Measurements from ENCODE around the gene UBE2U. TPM values are rescaled to one million over a fixed set of nuclear protein-coding genes. Genes with fewer than 3 reads are reported as not detected.

Gene UBE2U
- total and polyA plus RNA-seq, 2 of the 4 experiments (the other 2 are of a cell fraction), result not detected

DNA sequence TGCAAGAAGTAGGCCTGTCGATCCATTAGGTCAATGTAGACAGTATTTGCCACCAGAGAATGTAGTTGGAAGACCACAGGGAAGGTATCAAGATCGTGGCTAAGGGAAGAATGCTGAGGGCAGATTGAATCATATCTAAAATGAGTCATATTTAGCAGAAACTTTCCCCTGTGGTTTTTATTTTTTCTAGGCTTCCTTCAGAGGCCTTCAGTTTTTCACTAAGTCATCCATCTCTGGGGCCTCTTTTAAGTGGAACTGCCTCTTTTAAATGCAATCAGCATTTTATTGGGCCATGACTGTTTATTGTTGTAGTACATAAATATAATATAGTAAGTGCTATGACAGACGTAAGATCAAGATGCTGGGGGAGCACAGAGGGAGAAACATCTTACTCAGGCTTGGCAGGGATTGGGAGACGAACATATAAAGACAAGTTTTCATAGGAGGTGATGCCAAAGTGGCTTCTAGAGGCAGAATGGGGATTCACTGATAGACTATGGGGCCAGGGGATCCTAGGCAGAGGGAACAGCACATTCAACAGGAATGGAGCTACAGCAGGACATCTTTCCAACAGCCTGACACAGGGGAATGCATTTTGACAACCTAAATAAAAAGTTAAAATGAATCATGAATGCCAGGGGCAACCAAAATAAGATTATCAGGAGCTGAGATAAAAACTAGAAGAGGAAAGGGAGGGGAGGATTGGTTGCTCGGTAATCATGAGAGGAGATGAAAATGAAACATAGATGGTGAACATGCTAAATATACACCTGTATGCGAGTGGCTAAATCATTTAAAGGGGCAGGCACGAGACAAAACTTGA is 20.1 kb downstream of the UBE2U start:
- H3K36me3 ChIP-seq (ENCODE audit: control insufficient read depth, insufficient read depth, low read length), result no peaks in the 10 kb centered on the region
- no peak overlapping the region for H3K56ac ChIP-seq (ENCODE audit: extremely low read depth, insufficient read depth, low read length)
- H2BK5ac ChIP-seq (ENCODE audit: low read depth, low read length, poor library complexity, severe bottlenecking), result peak overlapping the region; percentile 88
- peak overlapping the region; percentile 68 for H2BK20ac ChIP-seq (ENCODE audit: low read depth, low read length)
- 0% methylated on average over 2 of the region's 7 CpGs; no CpG with 5 or more reads in 1 of the 2 experiments for WGBS, 2 experiments (ENCODE audit: extremely low coverage in 2 of 2, insufficient read length in 1 of 2)
- POLR2A ChIA-PET (ENCODE audit: unreplicated experiment), result no interaction called here
- 0 out of 2 replicates have a peak overlapping the region, but pooled peaks have one; percentile 10 for H3K14ac ChIP-seq (replicated peaks; ENCODE audit: low read depth, low read length)
- no peak overlapping the region for H3K9ac ChIP-seq (ENCODE audit: low read depth, low read length)
- H4K91ac ChIP-seq (ENCODE audit: insufficient read depth, low read depth, low read length), result peak overlapping the region; percentile 27; the same call in 1 of the 2 replicates
- ATAC-seq (ENCODE audit: low read depth) (peak; percentile 88), DNase-seq (peak; percentile 95)
- H2AFZ ChIP-seq (replicated peaks; ENCODE audit: low read length, poor library complexity), result no peak overlapping the region
- CTCF ChIA-PET, result no interaction called here
- H2AK9ac ChIP-seq (replicated peaks; ENCODE audit: low read depth, low read length, poor library complexity), result no peak overlapping the region
- intact Hi-C loops (cut with micrococcal nuclease) (no loop called here), dilution Hi-C loops (cut with HindIII; ENCODE audit: low sequenced_read_pairs, unreplicated experiment) (no loop called here), in situ Hi-C loops (cut with MboI; ENCODE audit: low sequenced_read_pairs) (no loop called here)
- no TSS peak for BruUV-seq (replicated peaks)
- peak overlapping the region; percentile 51 for H3K4ac ChIP-seq (ENCODE audit: low read depth, low read length)
- peak overlapping the region; percentile 82; the same call in 1 of the 2 replicates for H3K27ac ChIP-seq (ENCODE audit: insufficient read depth, low read length)
- H2BK15ac ChIP-seq (ENCODE audit: low read depth, low read length), result peak overlapping the region; percentile 10; the same call in 1 of the 3 replicates
- H3K9me1 ChIP-seq (ENCODE audit: insufficient read depth, low read length), result no peaks in the 10 kb centered on the region; the same call in 1 of the 2 replicates
- no peak overlapping the region for H4K5ac ChIP-seq (ENCODE audit: low read depth, low read length)
- no peaks in the 10 kb centered on the region for H3K27me3 ChIP-seq (ENCODE audit: control insufficient read depth, insufficient read depth, low read length)
- H3K23ac ChIP-seq (ENCODE audit: low read depth, low read length), result no peak overlapping the region
- no peaks in the 10 kb centered on the region for H3K9me3 ChIP-seq (ENCODE audit: control insufficient read depth, insufficient read depth, low read length)
- TF ChIP-seq, protein P1, sequence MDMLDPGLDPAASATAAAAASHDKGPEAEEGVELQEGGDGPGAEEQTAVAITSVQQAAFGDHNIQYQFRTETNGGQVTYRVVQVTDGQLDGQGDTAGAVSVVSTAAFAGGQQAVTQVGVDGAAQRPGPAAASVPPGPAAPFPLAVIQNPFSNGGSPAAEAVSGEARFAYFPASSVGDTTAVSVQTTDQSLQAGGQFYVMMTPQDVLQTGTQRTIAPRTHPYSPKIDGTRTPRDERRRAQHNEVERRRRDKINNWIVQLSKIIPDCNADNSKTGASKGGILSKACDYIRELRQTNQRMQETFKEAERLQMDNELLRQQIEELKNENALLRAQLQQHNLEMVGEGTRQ (IDR thresholded peaks at IDR 0.05; ENCODE audit: low read depth, low read length), result no peak
- TF ChIP-seq CEBPB (IDR thresholded peaks at IDR 0.05; ENCODE audit: low read depth, low read length) (peak; percentile 29; the same call in 1 of the 2 replicates), CHD1 (IDR thresholded peaks at IDR 0.05; ENCODE audit: low read depth, low read length) (no peak), FOS (IDR thresholded peaks at IDR 0.05; ENCODE audit: low read depth, low read length) (peak; percentile 92), MAFK (IDR thresholded peaks at IDR 0.05; ENCODE audit: low read depth, low read length) (peak; percentile 70), NFE2L2 (IDR thresholded peaks at IDR 0.05; ENCODE audit: low read depth, low read length) (peak; percentile 60), BHLHE40 (IDR thresholded peaks at IDR 0.05; ENCODE audit: low read depth, low read length) (peak; percentile 42; the same call in 1 of the 2 replicates)
- TF ChIP-seq, protein P2, sequence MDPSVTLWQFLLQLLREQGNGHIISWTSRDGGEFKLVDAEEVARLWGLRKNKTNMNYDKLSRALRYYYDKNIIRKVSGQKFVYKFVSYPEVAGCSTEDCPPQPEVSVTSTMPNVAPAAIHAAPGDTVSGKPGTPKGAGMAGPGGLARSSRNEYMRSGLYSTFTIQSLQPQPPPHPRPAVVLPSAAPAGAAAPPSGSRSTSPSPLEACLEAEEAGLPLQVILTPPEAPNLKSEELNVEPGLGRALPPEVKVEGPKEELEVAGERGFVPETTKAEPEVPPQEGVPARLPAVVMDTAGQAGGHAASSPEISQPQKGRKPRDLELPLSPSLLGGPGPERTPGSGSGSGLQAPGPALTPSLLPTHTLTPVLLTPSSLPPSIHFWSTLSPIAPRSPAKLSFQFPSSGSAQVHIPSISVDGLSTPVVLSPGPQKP (IDR thresholded peaks at IDR 0.05; ENCODE audit: borderline replicate concordance, low read depth, low read length), result no peak
- TF ChIP-seq, protein P3, sequence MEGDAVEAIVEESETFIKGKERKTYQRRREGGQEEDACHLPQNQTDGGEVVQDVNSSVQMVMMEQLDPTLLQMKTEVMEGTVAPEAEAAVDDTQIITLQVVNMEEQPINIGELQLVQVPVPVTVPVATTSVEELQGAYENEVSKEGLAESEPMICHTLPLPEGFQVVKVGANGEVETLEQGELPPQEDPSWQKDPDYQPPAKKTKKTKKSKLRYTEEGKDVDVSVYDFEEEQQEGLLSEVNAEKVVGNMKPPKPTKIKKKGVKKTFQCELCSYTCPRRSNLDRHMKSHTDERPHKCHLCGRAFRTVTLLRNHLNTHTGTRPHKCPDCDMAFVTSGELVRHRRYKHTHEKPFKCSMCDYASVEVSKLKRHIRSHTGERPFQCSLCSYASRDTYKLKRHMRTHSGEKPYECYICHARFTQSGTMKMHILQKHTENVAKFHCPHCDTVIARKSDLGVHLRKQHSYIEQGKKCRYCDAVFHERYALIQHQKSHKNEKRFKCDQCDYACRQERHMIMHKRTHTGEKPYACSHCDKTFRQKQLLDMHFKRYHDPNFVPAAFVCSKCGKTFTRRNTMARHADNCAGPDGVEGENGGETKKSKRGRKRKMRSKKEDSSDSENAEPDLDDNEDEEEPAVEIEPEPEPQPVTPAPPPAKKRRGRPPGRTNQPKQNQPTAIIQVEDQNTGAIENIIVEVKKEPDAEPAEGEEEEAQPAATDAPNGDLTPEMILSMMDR (conservative IDR thresholded peaks at IDR 0.05; ENCODE audit: low read depth, low read length), result no peak
- no peak overlapping the region for H3K4me3 ChIP-seq (ENCODE audit: insufficient read depth, low read depth, low read length)
- H3K79me1 ChIP-seq (ENCODE audit: low read depth in 1 of 2, low read length in 2 of 2), result no peaks in the 10 kb centered on the region
- peaks cover 7% of the 10 kb centered on the region for H3K4me1 ChIP-seq (ENCODE audit: control insufficient read depth, insufficient read depth, low read length)
- H4K8ac ChIP-seq (ENCODE audit: low read depth in 2 of 2, low read length in 2 of 2), result peak overlapping the region in 1 of 2 experiments; percentile 60; a peak in 2 of 4 replicates
- peak overlapping the region; percentile 59; the same call in 1 of the 2 replicates for H3K4me2 ChIP-seq (ENCODE audit: low read depth, low read length)
- H3K18ac ChIP-seq (ENCODE audit: low read depth, low read length), result peak overlapping the region; percentile 66
- H4K20me1 ChIP-seq (ENCODE audit: insufficient read depth, low read length), result no peaks in the 10 kb centered on the region
- H2AK5ac ChIP-seq (ENCODE audit: low read depth, low read length), result no peak overlapping the region
- peak overlapping the region; percentile 34 for H2BK120ac ChIP-seq (ENCODE audit: low read depth, low read length)
